ENCODE results near the gene TCF25. TPM values are rescaled to one million over a fixed set of nuclear protein-coding genes. Genes with fewer than 3 reads are reported as not detected.

TCF25 gene
- total RNA-seq, 1 experiment from 2014 or later, result 345 TPM

GRCh38 chr16:89909777-89910716 is 36.7 kb downstream of the TCF25 start:
- RAD21 ChIA-PET (ENCODE audit: low non-redundant PET in 1 of 2, low total read pairs in 2 of 2, uncharacterized antibody in 2 of 2, unreplicated experiment in 2 of 2), result interaction anchor here (0.5 to 0.9 kb wide), 3 partner anchors 39 to 366 kb away, joined by 3 read pairs; no protein-coding TSS in a partner anchor
- Histone ChIP-seq H3K9ac (ENCODE audit: low read length) (0 out of 2 replicates have a peak overlapping the region, but pooled peaks have one; percentile 3), H3K4me2 (ENCODE audit: low read length) (peak overlapping the region; percentile 20), H2AFZ (ENCODE audit: low read depth, low read length, poor library complexity, severe bottlenecking) (no peak overlapping the region), H3K79me2 (ENCODE audit: insufficient read depth, low read length) (no peaks in the 10 kb centered on the region), H3K4me1 (ENCODE audit: control insufficient read depth in 1 of 2, insufficient read depth in 2 of 2, low read length in 2 of 2) (peaks cover 4 to 11% of the 10 kb centered on the region in 2 experiments; a peak in 3 of 4 replicates), H3K27ac (ENCODE audit: low read depth, low read length) (peak overlapping the region; percentile 12; the same call in 1 of the 2 replicates), H3K9me2 (ENCODE audit: insufficient read depth) (no peaks in the 10 kb centered on the region), H3K36me3 (ENCODE audit: control insufficient read depth in 1 of 2, insufficient read depth in 2 of 2, low read length in 2 of 2) (peaks cover 17 to 19% of the 10 kb centered on the region in 2 experiments), H4K20me1 (ENCODE audit: insufficient read depth) (no peaks in the 10 kb centered on the region), H3K4me3 (replicated peaks in 1 of 2; ENCODE audit: low read depth in 1 of 2, low read length in 2 of 2) (no peak overlapping the region), H3K9me3 (ENCODE audit: control insufficient read depth in 1 of 2, insufficient read depth in 1 of 2, low read depth in 1 of 2, low read length in 2 of 2) (no peaks in the 10 kb centered on the region), H3K27me3 (ENCODE audit: insufficient read depth, low read length) (no peaks in the 10 kb centered on the region)
- no TSS peak for BruUV-seq (replicated peaks)
- DNase-seq (ENCODE audit: low read depth, low spot score) (peak; percentile 42), ATAC-seq (peak; percentile 86)
- intact Hi-C loops (cut with micrococcal nuclease), result no loop called here
- TF ChIP-seq ZNF274 (IDR thresholded peaks at IDR 0.05; ENCODE audit: low read depth, low read length) (no peak), ATF3 (IDR thresholded peaks at IDR 0.05) (no peak), POLR2AphosphoS5 (IDR thresholded peaks at IDR 0.05; ENCODE audit: low read depth, low read length) (peak; percentile 57), YY1 (IDR thresholded peaks at IDR 0.05; ENCODE audit: extremely low read depth, insufficient replicate concordance, low read depth, low read length) (peak; percentile 62), CTCF (IDR thresholded peaks at IDR 0.05 in 2 of 3, conservative IDR thresholded peaks at IDR 0.05 in 1 of 3; ENCODE audit: borderline replicate concordance in 1 of 3, insufficient read depth in 1 of 3, low read depth in 2 of 3, low read length in 2 of 3) (peak in 2 of 3 experiments; percentile 99 to 100; a peak in 4 of 6 replicates), CBX3 (IDR thresholded peaks at IDR 0.05; ENCODE audit: low read depth) (no peak)
- POLR2A ChIA-PET, result interaction anchor here (1.8 kb wide), 1 partner anchor 8 kb away, joined by 5 read pairs; the partner anchor contains the start of gene MC1R
- CTCF ChIA-PET, result interaction anchor here (0.8 to 5.7 kb wide), 16 partner anchors 8 to 210 kb away, joined by 3 to 57 read pairs (median 4); partner anchors contain the start of genes MC1R, SPATA2L, TCF25 and TUBB3

All from HCT116 (cell line).